ENCODE results near the gene SUFU. TPM values are rescaled to one million over a fixed set of nuclear protein-coding genes. Genes with fewer than 3 reads are reported as not detected.

Gene SUFU
- total and polyA plus RNA-seq, 2 of the 8 experiments (the other 6 are each of a cell fraction or from before 2014, with no cell fraction given), result 7.0 to 10.8 TPM

DNA sequence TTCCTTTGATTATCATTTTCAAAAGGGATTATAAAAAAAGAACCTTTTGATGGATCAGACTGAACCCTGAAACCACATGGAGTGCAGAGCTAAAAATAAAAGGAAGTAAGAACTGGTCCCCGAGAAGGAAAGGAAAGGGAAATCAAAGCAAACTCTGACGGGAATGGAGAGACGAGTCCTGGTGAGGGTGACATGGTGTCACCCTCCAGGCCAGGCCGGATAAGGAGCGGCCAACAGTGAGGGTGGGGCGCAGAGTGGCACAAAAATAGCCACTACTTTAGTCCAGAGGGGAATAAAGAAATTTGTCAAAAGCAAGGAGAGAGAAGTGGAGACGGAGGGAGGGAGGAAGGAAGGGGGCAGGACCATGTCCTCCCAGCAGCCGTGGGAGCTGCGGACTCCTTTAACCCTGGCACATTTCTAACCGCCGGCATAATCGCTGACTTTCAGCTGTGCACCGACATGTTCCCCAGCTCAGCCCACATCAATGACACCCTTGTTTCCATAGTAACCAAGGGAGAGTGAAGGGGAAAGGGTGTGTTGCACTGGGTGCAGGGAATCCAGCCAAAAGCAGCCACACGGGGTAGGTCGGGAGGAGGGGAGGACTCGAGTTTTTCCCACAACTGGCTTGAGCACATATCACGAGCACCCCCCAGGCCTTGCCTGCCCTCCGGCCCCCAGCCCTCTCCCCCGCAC, 170.2 kb downstream of the SUFU start:
- H3K36me3 ChIP-seq (ENCODE audit: control insufficient read depth in 2 of 4, insufficient read depth in 4 of 4, low read length in 3 of 4), result no peaks in the 10 kb centered on the region
- peak overlapping the region in 1 of 4 experiments; percentile 35; a peak in 2 of 8 replicates for H3K4me3 ChIP-seq (ENCODE audit: extremely low read depth in 1 of 4, insufficient read depth in 2 of 4, low read depth in 3 of 4, low read length in 4 of 4)
- no peak overlapping the region for H2AK5ac ChIP-seq (ENCODE audit: low read depth, low read length)
- peaks cover 35 to 61% (median 38%) of the 10 kb centered on the region in 4 experiments for H3K4me1 ChIP-seq (replicated peaks in 1 of 4; ENCODE audit: control insufficient read depth in 3 of 4, insufficient read depth in 4 of 4, low read length in 3 of 4)
- no peak for FAIRE-seq
- 0 out of 2 replicates have a peak overlapping the region, but pooled peaks have one; percentile 2 for H2AFZ ChIP-seq (ENCODE audit: low read length)
- no peak for DNase-seq (ENCODE audit: low read depth in 1 of 2, low spot score in 2 of 2)
- no peaks in the 10 kb centered on the region for H3K23me2 ChIP-seq (ENCODE audit: low read depth, low read length)
- H3K4me2 ChIP-seq (ENCODE audit: insufficient read depth in 1 of 2, low read depth in 2 of 2, low read length in 2 of 2), result peak overlapping the region; percentile 59 to 64
- no peaks in the 10 kb centered on the region for H3K27me3 ChIP-seq (replicated peaks in 1 of 4; ENCODE audit: control insufficient read depth in 3 of 4, extremely low read depth in 1 of 4, insufficient read depth in 3 of 4, low read length in 3 of 4)
- H2BK20ac ChIP-seq (ENCODE audit: low read length), result 0 out of 2 replicates have a peak overlapping the region, but pooled peaks have one; percentile 26
- no peak overlapping the region for H4K8ac ChIP-seq (ENCODE audit: extremely low read depth, insufficient read depth, low read length)
- 56% methylated on average over 19 of the region's 19 CpGs; no CpG with 5 or more reads in 1 of the 2 experiments for WGBS, 2 experiments (ENCODE audit: extremely low coverage in 1 of 2, insufficient coverage in 1 of 2, insufficient read length in 1 of 2, insufficient replicate concordance in 2 of 2, low coverage in 1 of 2, low lambda C conversion rate in 2 of 2, missing lambda C conversion rate in 1 of 2)
- H3K27ac ChIP-seq (ENCODE audit: low read depth, low read length), result no peak overlapping the region
- ChIA-PET CTCF (ENCODE audit: partially characterized antibody) (interaction anchor here (0.6 to 13.0 kb wide), 8 partner anchors 10 to 250 kb away, joined by 3 to 102 read pairs (median 14); partner anchors contain the start of genes ARL3, SFXN2 and TRIM8), POLR2A (ENCODE audit: partially characterized antibody) (interaction anchor here (0.7 to 4.2 kb wide), 7 partner anchors 8 to 69 kb away, joined by 3 to 22 read pairs (median 5); partner anchors contain the start of genes ARL3 and SFXN2)
- H2BK120ac ChIP-seq (replicated peaks; ENCODE audit: low read depth, low read length), result no peak overlapping the region
- 0 out of 2 replicates have a peak overlapping the region, but pooled peaks have one; percentile 63 for H2BK12ac ChIP-seq (ENCODE audit: low read depth, low read length)
- no peaks in the 10 kb centered on the region for H4K20me1 ChIP-seq (replicated peaks in 1 of 2; ENCODE audit: control insufficient read depth in 1 of 2, insufficient read depth in 2 of 2, low read length in 2 of 2)
- H3K18ac ChIP-seq (ENCODE audit: extremely low read depth, low read length), result 0 out of 2 replicates have a peak overlapping the region, but pooled peaks have one; percentile 9
- H3K9ac ChIP-seq (replicated peaks in 1 of 4; ENCODE audit: extremely low read depth in 1 of 4, low read depth in 3 of 4, low read length in 3 of 4), result peak overlapping the region in 1 of 4 experiments; percentile 13; a peak in 1 of 7 replicates
- H3K14ac ChIP-seq (ENCODE audit: insufficient read length), result no peak overlapping the region
- no peak overlapping the region for H3K23ac ChIP-seq (ENCODE audit: insufficient read length)
- H4K91ac ChIP-seq (replicated peaks; ENCODE audit: insufficient read length, low read length), result no peak overlapping the region
- H3K79me2 ChIP-seq (ENCODE audit: control insufficient read depth in 1 of 2, insufficient read depth in 2 of 2, low read length in 2 of 2), result no peaks in the 10 kb centered on the region
- TF ChIP-seq, protein P1, sequence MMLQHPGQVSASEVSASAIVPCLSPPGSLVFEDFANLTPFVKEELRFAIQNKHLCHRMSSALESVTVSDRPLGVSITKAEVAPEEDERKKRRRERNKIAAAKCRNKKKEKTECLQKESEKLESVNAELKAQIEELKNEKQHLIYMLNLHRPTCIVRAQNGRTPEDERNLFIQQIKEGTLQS (IDR thresholded peaks at IDR 0.05; ENCODE audit: insufficient read depth, low read depth, low read length), result no peak
- TF ChIP-seq RFX5 (IDR thresholded peaks at IDR 0.05; ENCODE audit: borderline replicate concordance, low read depth, low read length), result peak; percentile 43; the same call in 1 of the 2 replicates
- no peaks in the 10 kb centered on the region for H3K9me3 ChIP-seq (ENCODE audit: insufficient read depth in 2 of 2, low read depth in 1 of 2, low read length in 1 of 2)
- H3K56ac ChIP-seq (replicated peaks; ENCODE audit: insufficient read length, low read depth, low read length), result no peak overlapping the region
- H2BK15ac ChIP-seq (ENCODE audit: low read length), result no peak overlapping the region
- no peak overlapping the region for H2BK5ac ChIP-seq (ENCODE audit: low read depth, low read length)
- H3K4ac ChIP-seq (replicated peaks; ENCODE audit: insufficient read length, low read depth, low read length), result no peak overlapping the region
- H3K79me1 ChIP-seq (ENCODE audit: low read depth, low read length), result no peaks in the 10 kb centered on the region
- no peak overlapping the region for H4K5ac ChIP-seq (ENCODE audit: insufficient read length, low read depth, low read length)

All from H1 (cell line).